ENCODE data around the gene AKAP14. TPM values are rescaled to one million over a fixed set of nuclear protein-coding genes. Genes with fewer than 3 reads are reported as not detected.

Gene AKAP14
- total RNA-seq (2022; extraction: Qiagen RNA extraction; ENCODE audit: low read depth) = not detected in 5 replicates

GRCh38 chrX:119895843-119896326 lies at the start of gene AKAP14:
Gene AKAP14, plus strand, starts transcription at chrX:119895893. Its CDS starts 7,331 bp downstream, at chrX:119903224.

GRCh38 chrX:119852382-119853353 lies 43.0 kb upstream of the AKAP14 start, which contains the start of gene UPF3B:
Gene UPF3B, minus strand, starts transcription at chrX:119852963. Its CDS starts 35 bp downstream, at chrX:119852928.

GRCh38 chrX:119871599-119872395 lies 23.9 kb upstream of the AKAP14 start, which contains the start of the genes NDUFA1 and RNF113A:
Gene NDUFA1, plus strand, starts transcription at chrX:119871832. Its CDS starts 80 bp downstream, at chrX:119871912.
Gene RNF113A, minus strand, starts transcription at chrX:119871733. Its CDS starts 120 bp downstream, at chrX:119871613.

GRCh38 chrX:119943185-119943988 lies 47.7 kb downstream of the AKAP14 start, which contains the start of gene NKAP:
Gene NKAP, minus strand, starts transcription at chrX:119943751. Its CDS starts 146 bp downstream, at chrX:119943605.

Other genes with a start within 250 kb of the AKAP14 start
- gene SEPTIN6, start 202.7 kb upstream of the AKAP14 start, total RNA-seq (2022; extraction: Qiagen RNA extraction; ENCODE audit: low read depth) = 9.6 to 12.2 TPM (median 10.4 TPM) in 5 replicates
- gene SOWAHD, start 137.3 kb upstream of the AKAP14 start, total RNA-seq (2022; extraction: Qiagen RNA extraction; ENCODE audit: low read depth) = 0.09 to 0.14 TPM (median 0.10 TPM) in 4 of 5 replicates, not detected in the other
- 3,241 to 5,158 TPM (median 3,698 TPM) in 5 replicates for gene RPL39, start 104.3 kb upstream of the AKAP14 start, total RNA-seq (2022; extraction: Qiagen RNA extraction; ENCODE audit: low read depth)
- 19.3 to 22.4 TPM (median 20.9 TPM) in 5 replicates for gene UPF3B, start 42.9 kb upstream of the AKAP14 start, total RNA-seq (2022; extraction: Qiagen RNA extraction; ENCODE audit: low read depth)
- 27.9 to 31.5 TPM (median 30.4 TPM) in 5 replicates for gene RNF113A, start 24.2 kb upstream of the AKAP14 start, total RNA-seq (2022; extraction: Qiagen RNA extraction; ENCODE audit: low read depth)
- 226 to 314 TPM (median 239 TPM) in 5 replicates for gene NDUFA1, start 24.1 kb upstream of the AKAP14 start, total RNA-seq (2022; extraction: Qiagen RNA extraction; ENCODE audit: low read depth)
- gene NKAP, start 47.9 kb downstream of the AKAP14 start, total RNA-seq (2022; extraction: Qiagen RNA extraction; ENCODE audit: low read depth) = 5.8 to 9.5 TPM (median 8.0 TPM) in 5 replicates
- gene RHOXF2B, start 181.8 kb downstream of the AKAP14 start, total RNA-seq (2022; extraction: Qiagen RNA extraction; ENCODE audit: low read depth) = not detected in 5 replicates
- 0.12 TPM in 1 of 5 replicates, not detected in the others for gene RHOXF1, start 220.0 kb downstream of the AKAP14 start, total RNA-seq (2022; extraction: Qiagen RNA extraction; ENCODE audit: low read depth)

Data from A549 treated with DMSO at 1 μM for 4 hours (cell line).